Keratinocyte (primary cell): ENCODE data around the gene NUP210. TPM values are rescaled to one million over a fixed set of nuclear protein-coding genes. Genes with fewer than 3 reads are reported as not detected.

Experiments used
- DNase-seq: peaks from one replicate; pipeline ENCODE4 v3.0.0-alpha.2; 2011; ENCODE audit warnings: low read depth, missing footprints, low spot score
- FAIRE-seq: peaks from 2 replicates; lab custom pipeline; 2011; peaks lifted over from hg19 to GRCh38; lab: Jason Lieb, UNC
- H2AFZ ChIP-seq: 2 replicates; pipeline ENCODE4 v1.6.0; 2012; ENCODE audit warnings: low read length, control low read depth, inconsistent platforms; ENCODE audit not compliant: control insufficient read depth
- H3K27ac ChIP-seq: 2 replicates; pipeline ENCODE4 v1.5.1; 2011; ENCODE audit warnings: low read length; ENCODE audit not compliant: control insufficient read depth, insufficient read depth
- H3K27me3 ChIP-seq: 3 replicates; pipeline ENCODE4 v1.6.0; 2011; ENCODE audit warnings: low read length; ENCODE audit not compliant: control insufficient read depth, insufficient read depth; ENCODE audit errors: extremely low read depth
- H3K36me3 ChIP-seq, 2 experiments: 2 replicates in 1 of 2; 3 replicates in 1 of 2; pipeline ENCODE4 v1.5.1; 2011; ENCODE audit warnings: low read length in 2 of 2, mild to moderate bottlenecking in 1 of 2; ENCODE audit not compliant: control insufficient read depth in 2 of 2, insufficient read depth in 2 of 2; ENCODE audit errors: extremely low read depth in 1 of 2
- H3K4me1 ChIP-seq: 3 replicates; pipeline ENCODE4 v1.5.1; 2011; ENCODE audit warnings: low read length; ENCODE audit not compliant: control insufficient read depth, insufficient read depth; ENCODE audit errors: extremely low read depth
- H3K4me2 ChIP-seq: 3 replicates; pipeline ENCODE4 v1.6.0; 2011; ENCODE audit warnings: low read depth, low read length; ENCODE audit not compliant: control insufficient read depth, insufficient read depth; ENCODE audit errors: extremely low read depth
- H3K4me3 ChIP-seq, 3 experiments: fragments of 200-600 bp in 1 of 3; sonication (generic) in 1 of 3; 2 replicates in 2 of 3; 3 replicates in 1 of 3; pipeline ENCODE4 v1.5.1; 2011 to 2016; ENCODE audit warnings: low read length in 3 of 3, mild to moderate bottlenecking in 3 of 3, control low read depth in 2 of 3, inconsistent platforms in 1 of 3, low read depth in 1 of 3, mixed read lengths in 1 of 3, mixed run types in 1 of 3, moderate library complexity in 1 of 3; ENCODE audit not compliant: control insufficient read depth in 2 of 3, insufficient read depth in 2 of 3; ENCODE audit errors: extremely low read depth in 1 of 3
- H3K79me2 ChIP-seq: 2 replicates; pipeline ENCODE4 v1.6.0; 2012; ENCODE audit warnings: low read length; ENCODE audit not compliant: control insufficient read depth, insufficient read depth
- H3K9ac ChIP-seq: 3 replicates; pipeline ENCODE4 v1.6.0; 2011; ENCODE audit warnings: low read length; ENCODE audit not compliant: control insufficient read depth, insufficient read depth; ENCODE audit errors: extremely low read depth
- H3K9me1 ChIP-seq: 3 replicates; pipeline ENCODE4 v1.6.0; 2011; ENCODE audit warnings: low read length; ENCODE audit not compliant: control insufficient read depth, insufficient read depth; ENCODE audit errors: extremely low read depth
- H3K9me3 ChIP-seq: 2 replicates; pipeline ENCODE4 v1.5.1; 2012; ENCODE audit warnings: low read depth, low read length; ENCODE audit not compliant: control insufficient read depth
- H4K20me1 ChIP-seq: 3 replicates; pipeline ENCODE4 v1.6.0; 2011; ENCODE audit warnings: low read length; ENCODE audit not compliant: control insufficient read depth, insufficient read depth; ENCODE audit errors: extremely low read depth
- CTCF ChIP-seq, 3 experiments: IDR thresholded peaks in 1 of 3; conservative IDR thresholded peaks in 1 of 3; optimal IDR thresholded peaks in 1 of 3; 2 replicates in 2 of 3; 3 replicates in 1 of 3; pipeline versions ENCODE3 to v1.5.1; 2011; ENCODE audit warnings: low read length in 3 of 3, mild to moderate bottlenecking in 3 of 3, moderate library complexity in 2 of 3, control low read depth in 1 of 3, inconsistent platforms in 1 of 3; ENCODE audit not compliant: insufficient read depth in 2 of 3; ENCODE audit errors: extremely low read depth in 1 of 3
- EZH2 ChIP-seq: IDR thresholded peaks from one replicate; pipeline ENCODE4 v1.6.1; 2012; ENCODE audit warnings: inconsistent platforms, mild to moderate bottlenecking, low read length, moderate library complexity
- dilution Hi-C: fragments of 300-500 bp; cut with MboI; formaldehyde crosslinking; loops from one replicate; pipeline ENCODE4 v1.7.0; 2020; ENCODE audit warnings: low sequenced_read_pairs; ENCODE audit not compliant: extremely low pct_ligation_motif_present
- polyA minus RNA-seq, 3 experiments: library from RNA; depleted of rRNA, polyadenylated mRNA; stranded (reverse); fragments of >200 nt; gene quantifications; 1 replicate in 1 of 3; 2 replicates in 1 of 3; 3 replicates in 1 of 3; pipeline ENCODE4 v1.2.3, GENCODE V29; 2011
- polyA plus RNA-seq, 5 experiments: library from polyadenylated mRNA; depleted of rRNA in 3 of 5; stranded (reverse) in 3 of 5; stranded (forward) in 1 of 5; unstranded in 1 of 5; fragments of >200 nt; gene quantifications; 1 replicate in 1 of 5; 2 replicates in 3 of 5; 3 replicates in 1 of 5; pipeline versions ENCODE4 v1.2.1 to v1.2.3, GENCODE V29; 2011 to 2012; ENCODE audit warnings: missing spikeins in 2 of 5, low read depth in 1 of 5, low replicate concordance in 1 of 5

The NUP210 gene
- polyA plus RNA-seq (0.01 to 0.05 TPM (median 0.03 TPM) in 3 replicates), polyA minus RNA-seq (0.10 to 0.13 TPM in 2 of 3 replicates, not detected in the other)
- polyA plus RNA-seq (2011; ENCODE audit: low read depth), result 0.04 TPM
- 0.01 TPM in 1 of 2 replicates, not detected in the other for polyA plus RNA-seq (2011; cell fraction: cytosol; rRNA removed)
- 0.03 and 0.04 TPM in 2 replicates for polyA plus RNA-seq (2011; cell fraction: nucleus; rRNA removed)
- 0.04 TPM in 1 of 2 replicates, not detected in the other for polyA plus RNA-seq (2012; ENCODE audit: low replicate concordance)
- polyA minus RNA-seq (2011; cell fraction: cytosol; rRNA and poly(A)+ RNA removed), result 1.2 TPM
- polyA minus RNA-seq (2011; cell fraction: nucleus; rRNA and poly(A)+ RNA removed), result 0.11 and 0.23 TPM in 2 replicates

- peaks cover 30% of the 10 kb centered on the region for H3K27me3 ChIP-seq
- dilution Hi-C loops, result no loop called here
- H3K9me3 ChIP-seq, result no peaks in the 10 kb centered on the region
- DNase-seq (no peak), FAIRE-seq (no peak)
- no peaks in the 10 kb centered on the region for H4K20me1 ChIP-seq
- H2AFZ ChIP-seq, result no peak within 1 kb of the TSS
- no peak within 1 kb of the TSS for H3K27ac ChIP-seq
- H3K4me3 ChIP-seq, result peak within 1 kb of the TSS in 1 of 3 experiments; percentile 13
- H3K79me2 ChIP-seq, result no peaks in the 10 kb centered on the region
- no peaks in the 10 kb centered on the region for H3K36me3 ChIP-seq
- no peak within 1 kb of the TSS for H3K9ac ChIP-seq
- H3K9me1 ChIP-seq, result no peaks in the 10 kb centered on the region
- H3K4me1 ChIP-seq, result no peaks in the 10 kb centered on the region
- peak within 1 kb of the TSS; percentile 45 for H3K4me2 ChIP-seq
- TF ChIP-seq CTCF (optimal IDR thresholded peaks at IDR 0.05 in 1 of 3, IDR thresholded peaks at IDR 0.05 in 1 of 3, conservative IDR thresholded peaks at IDR 0.05 in 1 of 3; ENCODE audit: extremely low read depth in 1 of 3, insufficient read depth in 2 of 3, low read length in 3 of 3), result no peak
- no peak for TF ChIP-seq EZH2
Observed at GRCh38 chr3:13420045-13420830, at the start of gene NUP210. Gene NUP210 (minus strand): TSS chr3:13420322. CDS start chr3:13420226, 96 bp downstream.

GRCh38 chr3:13466781-13467180 lies 46.7 kb upstream of the NUP210 start:
- H3K4me2 ChIP-seq, result no peak overlapping the region
- H3K4me1 ChIP-seq, result no peaks in the 10 kb centered on the region
- no peak overlapping the region for H3K4me3 ChIP-seq
- no peak overlapping the region for H2AFZ ChIP-seq
- TF ChIP-seq EZH2 (no peak), CTCF (optimal IDR thresholded peaks at IDR 0.05 in 1 of 3, IDR thresholded peaks at IDR 0.05 in 1 of 3, conservative IDR thresholded peaks at IDR 0.05 in 1 of 3; ENCODE audit: extremely low read depth in 1 of 3, insufficient read depth in 2 of 3, low read length in 3 of 3) (no peak)
- H3K27ac ChIP-seq, result no peak overlapping the region
- FAIRE-seq (no peak), DNase-seq (no peak)
- no peaks in the 10 kb centered on the region for H4K20me1 ChIP-seq
- H3K27me3 ChIP-seq, result peaks cover 7% of the 10 kb centered on the region
- H3K9me1 ChIP-seq, result no peaks in the 10 kb centered on the region
- no peaks in the 10 kb centered on the region for H3K9me3 ChIP-seq
- no peaks in the 10 kb centered on the region for H3K36me3 ChIP-seq
- dilution Hi-C loops, result no loop called here
- H3K9ac ChIP-seq, result no peak overlapping the region
- no peaks in the 10 kb centered on the region for H3K79me2 ChIP-seq
